HK-2 (cell line): ENCODE results near the gene LHX3.
"Not testable (repeated sequence)": the region's sequence is repeated elsewhere in the genome, so short reads cannot be mapped to it uniquely, and the experiment has no call there.

Source experiments
- DNase-seq: peaks from one replicate; pipeline ENCODE4 v3.0.0-alpha.2; 2018; ENCODE audit not compliant: unreplicated experiment

LHX3 gene

GRCh38 chr9:136241542-136241941, 36.6 kb upstream of the LHX3 start:
- DNase-seq, result no peak

- DNase-seq, result no peak
Observed at GRCh38 chr9:136240941-136241340, 36.0 kb upstream of the LHX3 start.

GRCh38 chr9:136239983-136240330, 35.0 kb upstream of the LHX3 start:
- DNase-seq, result no peak

DNA sequence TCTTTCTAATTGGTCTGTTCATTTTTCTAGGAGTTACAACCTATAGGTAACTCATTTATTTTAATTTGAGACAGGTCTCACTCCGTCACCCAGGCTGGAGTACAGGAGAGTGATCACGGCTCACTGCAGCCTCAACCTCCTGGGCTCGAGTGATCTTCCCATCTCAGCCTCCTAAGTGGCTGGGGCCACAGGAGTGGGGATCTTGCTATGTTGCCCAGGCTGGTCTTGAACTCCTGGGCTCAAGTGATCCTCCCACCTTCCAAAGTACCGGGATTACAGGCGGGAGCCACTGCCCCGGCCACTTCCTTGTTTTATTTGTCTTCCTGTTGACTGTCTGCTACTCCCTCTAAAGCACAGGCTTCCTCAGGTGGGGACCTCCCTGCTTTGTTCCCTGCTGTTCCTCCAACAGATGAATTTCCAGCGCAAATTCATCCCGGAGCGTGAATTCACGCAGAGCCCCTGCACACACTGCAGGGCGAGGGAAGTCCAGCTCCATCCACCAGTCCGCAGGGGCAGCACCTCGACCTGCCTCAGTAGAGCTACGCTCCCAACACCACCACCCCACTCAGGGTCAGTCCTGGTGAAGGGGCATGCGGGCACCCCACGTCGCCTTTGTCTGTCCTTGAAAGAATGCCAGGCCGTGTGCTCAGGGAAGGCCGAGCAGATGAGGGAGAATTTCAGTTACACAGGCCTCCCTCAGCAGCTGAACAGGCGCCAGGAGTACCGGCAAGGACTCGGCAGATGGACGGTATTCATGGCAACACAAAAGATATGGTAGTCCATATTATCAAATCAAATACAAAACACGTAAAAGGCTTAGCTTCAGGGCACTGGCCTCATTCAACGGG, 34.4 kb upstream of the LHX3 start:
- no peak for DNase-seq

- no peak for DNase-seq
Observed at GRCh38 chr9:136238342-136238732, 33.4 kb upstream of the LHX3 start.

DNA sequence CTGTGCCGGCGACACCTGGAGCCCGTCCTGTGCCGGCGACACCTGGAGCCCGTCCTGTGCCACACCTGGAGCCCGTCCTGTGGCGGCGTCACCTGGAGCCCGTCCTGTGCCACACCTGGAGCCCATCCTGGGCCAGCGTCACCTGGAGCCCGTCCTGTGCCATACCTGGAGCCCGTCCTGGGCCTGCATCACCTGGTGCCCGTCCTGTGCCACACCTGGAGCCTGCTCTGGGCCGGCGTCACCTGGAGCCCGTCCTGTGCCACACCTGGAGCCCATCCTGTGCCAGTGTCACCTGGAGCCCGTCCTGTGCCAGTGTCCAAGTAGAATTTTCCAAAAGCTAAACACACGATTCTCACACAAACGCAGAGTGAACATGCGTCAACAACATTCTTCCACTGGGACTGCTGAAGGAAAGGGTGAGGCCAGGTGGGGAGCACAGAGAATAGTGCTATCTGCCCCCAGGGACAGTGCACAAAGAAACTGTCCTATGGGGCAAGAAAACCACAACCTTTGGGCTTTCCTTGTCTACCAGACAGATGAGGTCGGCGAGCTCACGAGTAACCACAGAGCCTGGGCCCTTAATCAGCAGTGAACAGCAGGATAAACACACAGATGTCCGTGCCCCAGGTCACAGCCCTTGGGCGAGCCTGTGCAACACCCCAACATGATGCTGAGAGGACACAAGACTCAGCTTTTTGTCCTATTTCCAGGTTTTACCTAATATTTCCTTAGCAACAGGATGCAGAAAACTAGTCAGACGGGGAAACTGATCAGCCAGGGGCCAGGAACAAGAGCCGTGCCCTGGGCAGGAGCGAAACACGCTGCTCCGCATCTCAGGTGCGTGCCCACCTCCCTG, 32.8 kb upstream of the LHX3 start:
- no peak for DNase-seq

- not testable (repeated sequence) for DNase-seq
Observed at GRCh38 chr9:136236471-136237410, 31.8 kb upstream of the LHX3 start.

GRCh38 chr9:136235709-136236455, 31.0 kb upstream of the LHX3 start:
- no peak for DNase-seq

DNA sequence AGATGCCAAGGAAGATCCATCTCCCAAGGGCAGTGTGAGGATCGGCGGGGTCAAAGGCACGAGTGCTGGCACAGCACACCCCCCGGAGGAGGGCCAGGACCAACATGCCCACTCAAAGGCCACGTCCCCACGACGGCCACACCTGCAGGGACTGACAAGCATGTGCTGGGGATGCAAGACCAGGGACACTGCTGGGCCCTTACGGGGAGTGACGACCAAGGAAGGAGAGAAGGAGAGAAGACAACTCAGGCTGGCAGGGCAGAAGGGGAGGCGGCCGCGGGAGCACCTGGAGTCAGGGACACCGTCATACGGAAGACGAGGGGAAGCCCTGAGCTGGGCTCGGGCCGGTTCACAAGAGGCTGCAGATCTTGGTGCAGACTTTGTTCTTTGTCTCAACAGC, 30.2 kb upstream of the LHX3 start:
- DNase-seq, result no peak

- no peak for DNase-seq
Observed at GRCh38 chr9:136234597-136234996, 29.7 kb upstream of the LHX3 start.

GRCh38 chr9:136233868-136234267, 28.9 kb upstream of the LHX3 start:
- no peak for DNase-seq

GRCh38 chr9:136233411-136233810, 28.5 kb upstream of the LHX3 start:
- no peak for DNase-seq

- DNase-seq, result no peak
Observed at GRCh38 chr9:136232969-136233368, 28.0 kb upstream of the LHX3 start.

- no peak for DNase-seq
Observed at GRCh38 chr9:136231478-136232297, 26.8 kb upstream of the LHX3 start.

- DNase-seq, result no peak
Observed at GRCh38 chr9:136230773-136231172, 25.8 kb upstream of the LHX3 start.

DNA sequence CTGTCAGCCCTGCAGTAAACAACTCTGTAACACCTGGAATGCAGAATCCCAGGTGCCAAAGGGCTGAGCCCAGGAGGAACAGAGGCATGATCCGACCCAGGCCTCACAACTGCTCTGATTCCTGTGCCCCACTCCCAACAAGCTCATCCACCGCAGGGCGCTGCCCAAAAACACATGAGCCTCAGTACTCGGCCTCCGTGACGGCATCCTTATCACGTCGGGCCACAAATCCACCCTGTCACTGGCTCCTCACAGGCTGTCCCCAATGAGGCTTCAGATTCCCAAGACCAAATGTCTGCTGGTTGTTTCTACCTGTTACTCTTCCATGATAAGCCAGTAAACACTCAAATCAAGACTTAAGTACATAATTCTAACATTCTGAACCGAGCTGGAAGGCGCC, 25.4 kb upstream of the LHX3 start:
- DNase-seq, result no peak

GRCh38 chr9:136229096-136230065, 24.5 kb upstream of the LHX3 start:
- no peak for DNase-seq

DNA sequence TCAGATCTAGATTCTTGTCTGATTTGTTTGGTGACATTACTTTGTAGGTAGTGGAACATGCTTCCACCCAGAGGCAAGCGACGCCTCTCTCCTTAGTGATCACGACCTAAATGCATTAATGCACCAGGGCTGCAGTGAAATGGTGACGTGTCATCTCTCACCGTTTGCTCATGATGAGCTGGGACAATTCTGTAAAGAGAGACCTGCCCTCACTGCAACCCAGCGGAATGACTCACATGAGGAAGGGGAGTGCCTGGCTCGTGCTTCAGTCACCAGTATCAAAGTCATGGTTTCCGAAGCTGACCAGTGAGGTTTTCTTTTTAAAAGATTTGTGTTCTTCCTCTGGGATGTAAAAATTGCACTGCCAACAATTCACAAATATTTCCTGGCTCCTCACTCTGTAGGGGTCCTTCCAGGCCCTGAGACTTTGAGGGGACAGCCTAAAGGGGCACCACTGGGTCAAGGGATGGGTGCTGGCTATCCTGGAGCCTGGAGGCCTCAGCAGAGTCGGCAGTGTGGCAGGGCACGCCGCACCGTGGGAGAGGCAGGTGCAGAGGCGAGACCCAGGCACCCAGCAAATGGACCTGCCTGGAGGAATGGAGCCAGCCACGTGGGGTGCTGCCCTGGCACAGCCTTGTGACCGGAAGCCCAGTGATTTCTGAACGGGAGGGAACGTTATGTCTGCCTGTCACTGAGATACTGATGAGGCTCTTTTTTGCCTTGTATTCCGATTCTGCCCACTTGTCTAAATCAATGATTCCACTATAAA, 23.4 kb upstream of the LHX3 start:
- peak; percentile 62 for DNase-seq
